22Rv1 (cell line): ENCODE results near the gene CLIC3.

ENCODE experiments used
- ZFX ChIP-seq: fragments of 450-650 bp; IDR thresholded peaks from 2 replicates; pipeline ENCODE4 v1.6.1; 2017; ENCODE audit warnings: antibody characterized with exemption, borderline replicate concordance
- TF ChIP-seq, protein P1 (sequence below): fragments of 450-650 bp; IDR thresholded peaks from 2 replicates; pipeline ENCODE4 v1.5.1; 2017; ENCODE audit warnings: mild to moderate bottlenecking

DNA sequence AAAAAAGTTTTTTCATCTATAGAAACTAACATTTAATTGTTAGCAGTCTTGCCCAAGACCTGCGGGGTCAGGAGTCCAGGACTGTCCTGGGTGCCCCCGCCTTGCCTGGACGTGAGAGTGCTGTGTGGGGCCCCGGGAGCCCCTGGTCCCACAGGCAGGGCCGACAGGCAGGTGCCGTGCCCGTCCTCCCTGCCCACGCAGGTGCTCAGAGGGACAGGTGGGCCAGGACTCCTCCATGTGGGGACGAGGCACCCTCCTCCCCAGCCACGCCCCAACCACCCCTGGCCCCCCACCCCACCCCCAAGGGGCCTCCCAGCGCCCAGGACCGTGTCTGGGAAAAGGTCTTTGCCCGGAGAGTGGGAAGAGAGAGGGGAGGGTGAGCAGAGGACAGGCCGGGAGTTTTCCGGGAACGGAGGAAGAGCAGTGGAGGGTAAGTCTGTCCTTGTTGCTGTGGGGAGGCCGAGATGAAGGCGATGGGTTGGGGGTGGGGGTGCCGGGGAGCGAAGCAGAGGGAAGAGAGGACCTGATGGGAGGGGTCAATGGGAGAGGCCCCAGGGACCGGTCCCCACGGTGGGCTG, 47.0 kb downstream of the CLIC3 start:
- TF ChIP-seq, protein P1, sequence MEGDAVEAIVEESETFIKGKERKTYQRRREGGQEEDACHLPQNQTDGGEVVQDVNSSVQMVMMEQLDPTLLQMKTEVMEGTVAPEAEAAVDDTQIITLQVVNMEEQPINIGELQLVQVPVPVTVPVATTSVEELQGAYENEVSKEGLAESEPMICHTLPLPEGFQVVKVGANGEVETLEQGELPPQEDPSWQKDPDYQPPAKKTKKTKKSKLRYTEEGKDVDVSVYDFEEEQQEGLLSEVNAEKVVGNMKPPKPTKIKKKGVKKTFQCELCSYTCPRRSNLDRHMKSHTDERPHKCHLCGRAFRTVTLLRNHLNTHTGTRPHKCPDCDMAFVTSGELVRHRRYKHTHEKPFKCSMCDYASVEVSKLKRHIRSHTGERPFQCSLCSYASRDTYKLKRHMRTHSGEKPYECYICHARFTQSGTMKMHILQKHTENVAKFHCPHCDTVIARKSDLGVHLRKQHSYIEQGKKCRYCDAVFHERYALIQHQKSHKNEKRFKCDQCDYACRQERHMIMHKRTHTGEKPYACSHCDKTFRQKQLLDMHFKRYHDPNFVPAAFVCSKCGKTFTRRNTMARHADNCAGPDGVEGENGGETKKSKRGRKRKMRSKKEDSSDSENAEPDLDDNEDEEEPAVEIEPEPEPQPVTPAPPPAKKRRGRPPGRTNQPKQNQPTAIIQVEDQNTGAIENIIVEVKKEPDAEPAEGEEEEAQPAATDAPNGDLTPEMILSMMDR: no peak
- no peak for TF ChIP-seq ZFX
